GM23248 (cell line): Measurements from ENCODE around the gene PRKAA1.

Experiments
- EZH2 ChIP-seq: fragments of 200-600 bp; sonication (generic); IDR thresholded peaks from 2 replicates; pipeline ENCODE4 v1.6.1; 2018; ENCODE audit warnings: antibody characterized with exemption, mild to moderate bottlenecking; ENCODE audit not compliant: insufficient read depth, poor library complexity, severe bottlenecking
- EZH2phosphoT487 ChIP-seq: fragments of 200-600 bp; sonication (generic); IDR thresholded peaks from 2 replicates; pipeline ENCODE4 v1.6.1; 2018; ENCODE audit warnings: antibody characterized with exemption, moderate library complexity, mild to moderate bottlenecking, low read depth; ENCODE audit not compliant: insufficient read depth

DNA sequence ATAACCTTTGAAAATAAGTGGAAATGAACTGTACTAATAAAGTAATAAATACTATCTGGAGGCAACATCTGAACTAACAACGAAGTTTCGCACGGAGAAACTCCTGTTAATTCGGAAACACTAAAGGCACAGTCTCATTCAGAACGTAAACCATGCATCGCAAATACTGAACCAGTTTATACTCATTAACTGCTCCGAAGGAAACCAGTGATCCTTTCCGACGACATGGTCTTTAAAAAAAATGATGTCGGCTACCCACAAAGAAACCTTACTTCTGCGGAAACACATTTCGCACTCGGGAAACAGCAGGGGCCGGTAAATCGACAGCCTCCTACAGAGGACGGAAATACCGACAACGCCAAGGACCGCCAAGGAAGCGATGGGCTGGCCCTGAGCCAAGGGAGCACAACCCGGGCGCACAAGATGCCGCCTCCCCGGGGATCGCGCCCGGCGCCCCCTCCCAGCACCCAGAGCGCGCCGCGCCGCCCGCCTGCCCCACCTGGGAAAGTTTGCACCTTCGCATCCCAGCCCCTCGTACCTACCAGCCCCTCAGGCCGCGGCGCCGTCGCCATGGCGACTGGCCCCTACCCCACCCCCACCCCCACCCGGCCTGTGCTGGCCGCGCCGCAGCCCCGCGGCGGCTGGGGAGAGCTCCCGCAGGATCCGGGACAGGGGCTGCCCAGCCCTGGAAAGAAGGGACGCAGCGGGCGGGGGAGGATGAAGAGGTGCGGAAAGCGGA lies 732 bp downstream of the PRKAA1 start:
- TF ChIP-seq EZH2 (no peak), EZH2phosphoT487 (no peak)
